GM19193 (cell line): ENCODE results near the gene CYTH2.

Source experiments
- POLR2A ChIP-seq: IDR thresholded peaks from 4 replicates; pipeline ENCODE4 v1.6.1; 2011; ENCODE audit not compliant: insufficient read depth, insufficient read length; ENCODE audit errors: extremely low read depth

CYTH2 gene

GRCh38 chr19:48469289-48469881, at the start of gene CYTH2:
Gene CYTH2 (plus strand): TSS chr19:48469369. CDS start chr19:48469508, 139 bp downstream.
- peak; percentile 90 for TF ChIP-seq POLR2A

GRCh38 chr19:48421548-48421947, 47.6 kb upstream of the CYTH2 start:
- TF ChIP-seq POLR2A = no peak

GRCh38 chr19:48424694-48425219, 44.4 kb upstream of the CYTH2 start:
- no peak for TF ChIP-seq POLR2A

DNA sequence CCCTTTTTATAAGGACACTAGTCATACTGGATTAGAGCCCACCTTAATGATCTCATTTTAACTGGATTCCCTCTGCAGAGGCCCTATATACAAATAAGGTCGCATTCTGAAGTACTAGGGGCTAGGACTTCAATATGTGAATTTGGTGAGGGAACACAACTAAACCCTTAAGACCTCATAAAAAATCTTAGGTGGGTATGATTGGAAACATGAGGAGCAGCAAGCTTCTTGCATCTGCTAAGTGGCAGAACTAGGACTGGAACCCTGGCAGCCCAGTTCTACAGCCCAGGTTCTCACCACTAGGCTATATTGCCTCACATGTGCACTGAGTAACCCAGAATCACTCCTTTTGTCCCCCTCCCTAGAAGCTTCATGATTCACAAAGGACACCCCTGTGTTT, 40.5 kb upstream of the CYTH2 start:
- no peak for TF ChIP-seq POLR2A

- TF ChIP-seq POLR2A = no peak
Observed at GRCh38 chr19:48433337-48433736, 35.8 kb upstream of the CYTH2 start.

DNA sequence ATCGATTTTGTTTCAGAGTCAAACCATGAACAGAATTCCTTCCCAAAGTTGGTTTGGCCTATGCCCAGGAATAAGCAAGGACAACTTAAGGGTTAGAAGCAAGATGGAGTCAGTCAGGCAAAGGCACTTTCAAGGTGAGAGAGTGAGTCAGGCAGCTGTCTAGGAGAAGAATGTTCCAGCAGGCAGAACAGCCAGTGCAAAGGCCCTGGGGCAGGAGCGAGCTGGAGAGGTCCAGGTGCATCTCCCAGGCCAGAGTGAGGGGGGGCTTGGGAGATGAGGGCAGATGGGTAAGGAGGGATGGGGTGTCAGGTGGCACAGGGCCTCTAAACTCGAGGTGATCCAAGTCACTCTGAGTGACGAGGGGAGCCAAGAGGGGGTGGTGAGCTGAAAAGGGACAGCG, 32.6 kb upstream of the CYTH2 start:
- TF ChIP-seq POLR2A = no peak

GRCh38 chr19:48441360-48442050, 27.7 kb upstream of the CYTH2 start:
- TF ChIP-seq POLR2A = no peak

GRCh38 chr19:48442116-48443035, 26.8 kb upstream of the CYTH2 start:
- TF ChIP-seq POLR2A = no peak

DNA sequence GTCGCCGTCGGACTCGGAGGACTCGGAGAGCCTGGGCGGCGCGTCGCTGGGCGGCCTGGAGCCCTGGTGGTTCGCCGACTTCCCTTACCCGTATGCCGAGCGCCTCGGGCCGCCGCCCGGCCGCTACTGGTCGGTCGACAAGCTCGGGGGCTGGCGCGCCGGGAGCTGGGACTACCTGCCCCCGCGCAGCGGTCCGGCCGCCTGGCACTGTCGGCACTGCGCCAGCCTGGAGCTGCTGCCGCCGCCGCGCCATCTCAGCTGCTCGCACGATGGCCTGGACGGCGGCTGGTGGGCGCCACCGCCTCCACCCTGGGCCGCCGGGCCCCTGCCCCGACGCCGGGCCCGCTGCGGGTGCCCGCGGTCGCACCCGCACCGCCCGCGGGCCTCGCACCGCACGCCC, 25.9 kb upstream of the CYTH2 start:
- no peak for TF ChIP-seq POLR2A

DNA sequence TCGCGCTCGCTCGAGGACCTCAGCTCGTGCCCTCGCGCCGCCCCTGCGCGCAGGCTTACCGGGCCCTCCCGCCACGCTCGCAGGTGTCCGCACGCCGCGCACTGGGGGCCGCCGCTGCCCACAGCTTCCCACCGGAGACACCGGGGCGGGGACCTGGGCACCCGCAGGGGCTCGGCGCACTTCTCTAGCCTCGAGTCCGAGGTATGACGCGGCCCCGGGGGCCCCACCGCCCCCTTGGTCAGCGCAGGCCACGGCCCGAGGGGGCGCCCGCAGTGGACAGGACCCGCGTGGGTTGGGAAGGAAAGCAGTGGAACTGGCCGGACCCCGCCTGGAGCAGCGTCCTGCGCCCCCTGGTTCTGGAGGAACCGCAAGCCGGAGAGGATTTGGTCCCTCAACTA, 25.4 kb upstream of the CYTH2 start:
- no peak for TF ChIP-seq POLR2A

DNA sequence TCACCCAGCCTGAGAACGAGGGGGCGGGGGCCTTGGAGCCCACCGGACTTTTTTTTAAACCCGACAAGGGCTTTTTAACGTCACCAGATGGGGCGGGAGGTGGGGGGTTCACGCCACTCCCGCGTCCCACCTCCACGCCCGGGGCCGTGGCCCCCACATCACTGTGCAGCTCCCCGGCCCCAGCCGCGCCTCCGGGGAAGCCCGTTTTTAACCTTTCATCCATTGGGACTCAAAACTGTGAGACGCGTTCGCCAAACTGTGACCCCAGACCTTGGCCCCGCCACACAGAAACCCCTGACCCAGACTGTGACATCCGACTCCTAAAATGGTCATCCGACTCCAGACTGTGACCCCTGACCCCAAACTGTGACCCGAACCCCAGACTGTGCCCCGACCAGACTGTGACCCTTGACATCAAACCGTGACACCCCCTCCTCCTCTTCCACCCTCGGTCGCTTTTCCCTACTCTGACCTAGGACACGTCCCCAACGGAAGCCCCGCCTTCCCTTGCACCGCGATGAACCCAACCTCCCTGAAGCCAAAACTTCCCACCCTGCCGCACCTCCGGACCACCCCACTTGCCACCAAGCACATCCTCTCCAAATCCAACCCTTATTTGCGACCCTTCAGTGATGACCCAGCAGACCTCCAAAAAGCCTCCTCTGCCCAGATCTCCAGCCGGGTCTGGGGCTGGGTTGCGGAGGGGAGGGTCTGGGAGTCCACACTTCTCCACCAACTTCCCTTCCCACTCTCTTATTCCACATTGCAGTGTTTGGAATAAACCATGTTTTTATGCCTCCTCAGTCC, 24.8 kb upstream of the CYTH2 start:
- TF ChIP-seq POLR2A = no peak

GRCh38 chr19:48444936-48445200, 24.3 kb upstream of the CYTH2 start:
- no peak for TF ChIP-seq POLR2A

- no peak for TF ChIP-seq POLR2A
Observed at GRCh38 chr19:48445256-48445605, 23.9 kb upstream of the CYTH2 start.

- peak; percentile 82 for TF ChIP-seq POLR2A
Observed at GRCh38 chr19:48445606-48446481, 23.3 kb upstream of the CYTH2 start, which contains the start of gene GRWD1. Gene GRWD1 (plus strand): TSS chr19:48445983. CDS start chr19:48446006, 23 bp downstream.
